Kidney epithelial cell (primary cell): ENCODE data around the gene ASB2. TPM values are rescaled to one million over a fixed set of nuclear protein-coding genes. Genes with fewer than 3 reads are reported as not detected.

Source experiments
- DNase-seq: peaks from one replicate; pipeline ENCODE4 v3.0.0-alpha.2; 2010; ENCODE audit warnings: low read depth
- H3K27me3 ChIP-seq: 2 replicates; pipeline ENCODE4 v1.6.0; 2011; ENCODE audit warnings: low read length; ENCODE audit not compliant: control insufficient read depth, insufficient read depth
- H3K36me3 ChIP-seq: 2 replicates; pipeline ENCODE4 v1.5.1; 2011; ENCODE audit warnings: low read length; ENCODE audit not compliant: control insufficient read depth, insufficient read depth
- H3K4me3 ChIP-seq: 2 replicates; pipeline ENCODE4 v1.5.1; 2011; ENCODE audit warnings: low read depth, mild to moderate bottlenecking, control low read depth, low read length
- total RNA-seq: library from RNA; depleted of rRNA; stranded (reverse); fragments of >200 nt; gene quantifications from 2 replicates; pipeline ENCODE4 v1.2.3, GENCODE V29; 2015
- TF ChIP-seq, protein P1 (sequence below): IDR thresholded peaks from 2 replicates; pipeline ENCODE4 v1.5.1; 2011; ENCODE audit warnings: mild to moderate bottlenecking, moderate library complexity, low read length, control low read depth, inconsistent platforms; ENCODE audit not compliant: insufficient read depth, poor library complexity, severe bottlenecking

ASB2 gene
- total RNA-seq, 1 donor from 2014 or later, result 7.4 TPM

DNA sequence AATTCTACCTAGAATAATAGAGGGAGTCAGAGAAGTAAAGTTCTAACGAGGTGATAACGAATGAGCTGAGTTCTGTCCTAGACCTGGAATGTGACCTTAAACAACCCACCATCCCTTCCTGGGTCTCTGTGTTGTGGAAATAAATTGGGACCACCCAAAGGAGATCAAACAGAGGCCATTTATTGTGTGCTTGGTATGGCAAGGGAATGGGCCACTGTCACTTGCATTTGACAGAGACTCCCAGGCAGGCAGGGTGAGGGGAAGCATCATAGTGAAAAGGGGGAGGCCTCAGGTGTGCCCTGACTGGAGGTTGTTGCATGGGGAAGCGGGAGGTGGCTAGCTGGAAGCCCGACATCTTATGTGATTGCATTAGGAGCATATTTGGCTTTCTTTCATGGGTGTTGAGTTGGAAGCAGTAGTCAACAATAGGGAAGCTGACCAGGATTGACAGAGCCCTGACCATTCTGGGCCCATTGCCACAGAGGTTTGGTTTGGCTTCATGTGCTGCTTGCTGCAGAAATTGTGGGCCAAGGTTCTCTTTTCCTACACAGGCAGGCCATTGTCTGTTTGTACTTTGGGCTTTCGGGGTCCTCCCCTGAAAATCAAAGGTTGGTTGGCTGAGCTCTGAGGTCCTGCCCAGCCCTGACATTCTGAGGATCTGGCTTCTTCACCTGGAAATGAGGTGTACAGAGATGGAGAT lies 66.8 kb downstream of the ASB2 start:
- Histone ChIP-seq H3K27me3 (no peaks in the 10 kb centered on the region), H3K36me3 (no peaks in the 10 kb centered on the region), H3K4me3 (no peak overlapping the region)
- DNase-seq, result no peak
- TF ChIP-seq, protein P1, sequence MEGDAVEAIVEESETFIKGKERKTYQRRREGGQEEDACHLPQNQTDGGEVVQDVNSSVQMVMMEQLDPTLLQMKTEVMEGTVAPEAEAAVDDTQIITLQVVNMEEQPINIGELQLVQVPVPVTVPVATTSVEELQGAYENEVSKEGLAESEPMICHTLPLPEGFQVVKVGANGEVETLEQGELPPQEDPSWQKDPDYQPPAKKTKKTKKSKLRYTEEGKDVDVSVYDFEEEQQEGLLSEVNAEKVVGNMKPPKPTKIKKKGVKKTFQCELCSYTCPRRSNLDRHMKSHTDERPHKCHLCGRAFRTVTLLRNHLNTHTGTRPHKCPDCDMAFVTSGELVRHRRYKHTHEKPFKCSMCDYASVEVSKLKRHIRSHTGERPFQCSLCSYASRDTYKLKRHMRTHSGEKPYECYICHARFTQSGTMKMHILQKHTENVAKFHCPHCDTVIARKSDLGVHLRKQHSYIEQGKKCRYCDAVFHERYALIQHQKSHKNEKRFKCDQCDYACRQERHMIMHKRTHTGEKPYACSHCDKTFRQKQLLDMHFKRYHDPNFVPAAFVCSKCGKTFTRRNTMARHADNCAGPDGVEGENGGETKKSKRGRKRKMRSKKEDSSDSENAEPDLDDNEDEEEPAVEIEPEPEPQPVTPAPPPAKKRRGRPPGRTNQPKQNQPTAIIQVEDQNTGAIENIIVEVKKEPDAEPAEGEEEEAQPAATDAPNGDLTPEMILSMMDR, result no peak

DNA sequence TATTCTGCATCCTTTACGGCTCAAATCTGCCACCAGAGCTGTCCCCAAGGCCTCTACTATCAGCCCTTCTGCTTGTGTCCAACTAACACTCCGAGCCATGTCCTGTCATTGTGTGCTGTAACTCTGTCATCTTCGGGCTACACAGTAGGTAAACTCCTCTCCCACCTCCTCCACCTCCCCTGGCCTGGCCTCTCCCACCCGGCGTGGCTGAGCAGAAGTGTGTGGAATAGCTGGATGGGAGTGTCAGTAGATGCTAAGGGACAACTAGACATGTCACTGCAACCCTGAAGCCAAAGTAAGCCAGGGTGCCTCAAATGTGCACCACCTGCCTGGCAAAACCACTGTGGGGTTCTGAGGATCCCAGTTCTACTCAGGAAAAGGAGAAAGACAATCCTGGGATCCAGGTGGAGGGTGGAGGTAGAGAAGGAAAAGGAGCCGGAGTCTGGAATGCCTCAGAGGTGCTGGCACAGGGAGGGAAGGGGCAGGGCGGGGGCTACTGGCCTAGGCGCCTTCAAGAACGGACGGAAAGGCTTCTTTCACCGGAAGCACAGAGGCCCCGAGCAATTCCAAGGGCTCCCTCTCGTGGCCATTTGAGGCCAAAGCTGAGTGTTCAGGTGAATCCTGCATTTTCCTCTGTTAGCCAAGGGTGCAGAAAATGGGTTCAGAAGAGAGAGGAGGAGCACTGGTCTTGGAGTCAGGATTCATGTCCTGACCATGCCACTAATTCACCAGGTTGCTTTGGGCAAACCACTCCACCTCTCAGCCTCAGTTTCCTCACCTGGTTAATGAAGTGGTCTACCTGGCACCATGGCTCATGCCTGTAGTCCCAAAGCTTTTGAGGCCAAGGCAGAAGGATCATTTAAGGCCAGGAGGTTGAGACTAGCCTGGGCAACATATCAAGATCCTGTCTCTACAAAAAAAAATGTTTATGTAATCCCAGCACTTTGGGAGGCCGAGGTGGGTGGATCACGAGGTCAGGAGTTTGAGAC lies 69.7 kb downstream of the ASB2 start:
- H3K27me3 ChIP-seq, result peaks cover 2% of the 10 kb centered on the region
- no peak overlapping the region for H3K4me3 ChIP-seq
- no peak for DNase-seq
- TF ChIP-seq, protein P1, result peak; percentile 74
- no peaks in the 10 kb centered on the region for H3K36me3 ChIP-seq

DNA sequence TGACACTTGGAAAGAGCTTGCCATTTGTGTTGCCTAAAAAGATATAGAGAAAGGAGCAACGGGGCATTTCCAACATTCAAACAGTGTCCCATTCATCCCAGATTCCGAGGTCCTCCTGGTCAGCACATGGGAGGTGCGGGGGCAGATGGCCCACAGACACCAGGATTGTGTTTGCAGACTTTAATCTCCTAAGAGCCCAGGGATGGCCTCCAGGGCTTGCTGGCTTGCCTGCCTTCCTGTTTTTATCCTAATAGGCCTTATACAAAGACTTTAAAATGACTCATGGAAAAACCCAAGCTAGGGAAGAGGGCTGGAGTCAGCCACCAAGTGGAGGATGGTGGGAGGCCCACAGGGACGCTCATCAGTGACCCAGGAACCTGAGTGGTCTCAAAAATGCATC lies 70.7 kb downstream of the ASB2 start:
- no peak overlapping the region for H3K4me3 ChIP-seq
- TF ChIP-seq, protein P1, result no peak
- no peaks in the 10 kb centered on the region for H3K36me3 ChIP-seq
- peaks cover 2% of the 10 kb centered on the region for H3K27me3 ChIP-seq
- no peak for DNase-seq

DNA sequence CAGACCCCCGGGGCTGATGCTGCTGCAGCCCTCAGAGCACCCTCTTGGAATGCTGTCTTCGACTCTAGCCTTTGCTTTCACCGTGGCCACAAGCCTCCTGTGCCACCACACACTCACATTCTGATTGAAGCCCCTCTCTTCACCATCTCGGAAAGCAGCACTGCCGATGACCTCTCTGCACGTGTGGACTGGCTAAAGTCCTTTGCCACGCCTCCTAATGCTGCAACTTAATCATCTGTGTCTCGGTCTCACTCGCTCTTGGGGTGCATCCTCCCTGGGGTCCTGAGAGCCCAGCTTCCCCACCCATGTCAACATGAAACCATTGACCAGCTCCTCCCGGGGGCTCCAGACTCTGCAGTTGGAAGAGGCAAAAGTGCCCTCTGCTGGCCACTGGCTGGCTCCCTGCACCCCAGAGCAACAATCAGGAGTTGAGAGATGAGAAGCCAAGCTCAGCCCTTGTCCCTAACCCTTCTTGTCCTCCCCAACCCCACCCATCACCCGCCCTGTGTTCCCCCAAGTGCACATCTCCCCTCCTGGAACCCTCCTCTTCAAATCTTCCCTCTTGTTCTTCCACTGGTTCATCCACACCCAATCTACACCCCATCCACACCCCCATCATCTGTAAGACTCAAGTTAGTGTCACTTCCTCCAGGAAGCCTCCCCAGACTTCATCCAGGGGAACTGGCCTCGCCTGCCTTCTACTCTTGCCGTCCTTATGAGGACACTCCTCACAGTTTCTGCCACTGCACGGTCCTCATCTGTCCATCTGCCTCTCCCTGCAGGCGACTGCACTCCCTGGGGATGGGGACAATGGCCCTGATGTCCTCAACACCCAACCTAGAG lies 72.8 kb downstream of the ASB2 start:
- TF ChIP-seq, protein P1, result peak; percentile 37
- no peak overlapping the region for H3K4me3 ChIP-seq
- DNase-seq, result no peak
- H3K27me3 ChIP-seq, result peaks cover 2% of the 10 kb centered on the region
- no peaks in the 10 kb centered on the region for H3K36me3 ChIP-seq

DNA sequence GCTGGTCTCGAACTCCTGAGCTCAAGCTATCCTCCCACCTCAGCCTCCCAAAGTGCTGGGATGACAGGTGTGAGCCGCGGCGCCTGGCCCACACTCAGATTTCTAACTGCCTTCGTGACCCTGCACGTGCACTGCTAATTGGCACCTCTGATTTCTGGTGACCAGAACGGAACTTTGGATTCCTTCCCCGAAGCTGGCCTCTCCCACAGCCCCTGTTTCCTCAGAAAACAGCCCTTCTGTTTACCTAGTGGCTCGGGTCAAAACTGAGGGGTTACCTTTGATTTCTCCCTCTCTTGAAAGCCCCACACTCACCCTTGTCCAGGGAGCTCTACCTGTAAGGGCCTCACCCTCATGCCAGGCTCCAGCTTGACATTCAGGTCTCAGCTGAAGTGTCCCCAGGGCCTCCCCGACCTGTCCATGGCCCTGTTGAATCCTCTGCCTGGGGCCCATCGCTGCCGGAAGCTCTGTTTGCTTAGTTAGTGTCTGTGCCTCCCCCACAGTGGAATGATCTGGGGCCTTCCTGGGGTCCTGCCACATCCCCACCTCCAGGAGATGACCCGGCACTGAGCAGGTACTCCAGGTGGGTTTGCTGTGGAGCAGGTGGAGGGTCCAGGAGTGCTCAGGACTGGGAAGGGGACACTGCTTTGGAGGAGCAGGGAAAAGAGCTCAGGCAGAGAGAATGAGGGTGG lies 73.6 kb downstream of the ASB2 start:
- no peak for DNase-seq
- Histone ChIP-seq H3K4me3 (no peak overlapping the region), H3K27me3 (peaks cover 2% of the 10 kb centered on the region), H3K36me3 (no peaks in the 10 kb centered on the region)
- TF ChIP-seq, protein P1, result no peak
